WTC11 (cell line): ENCODE results near the gene FBXO41. TPM values are rescaled to one million over a fixed set of nuclear protein-coding genes. Genes with fewer than 3 reads are reported as not detected.
A peak's percentile ranks its signal among the peaks of the same experiment; 100 is the strongest.

Source experiments
- ATAC-seq: fragments of 200-7000 bp; cut with Tn5 transposase; 2 replicates; pipeline ENCODE4 v1.10.0; 2021; ENCODE audit warnings: mild to moderate bottlenecking, moderate library complexity
- CTCF ChIA-PET: fragments of 300-600 bp; sonication (Branson Sonifier 250); formaldehyde crosslinking; loops from one replicate; lab custom pipeline; 2021; ENCODE audit warnings: antibody characterized with exemption; lab: Charles Lee
- POLR2A ChIA-PET: fragments of 350-600 bp; sonication (Branson Sonifier 250); formaldehyde crosslinking; loops from one replicate; lab custom pipeline; 2021; ENCODE audit warnings: antibody characterized with exemption; lab: Charles Lee
- DNase-seq: peaks from one replicate; pipeline ENCODE4 v3.0.0; 2021; ENCODE audit warnings: low spot score
- H3K27ac Mint-ChIP-seq: 2 replicates; pipeline ENCODE4 v1.8.0; 2021; ENCODE audit warnings: mixed read lengths
- H3K27me3 Mint-ChIP-seq: 2 replicates; pipeline ENCODE4 v1.8.0; 2021; ENCODE audit warnings: low read depth, mild to moderate bottlenecking, moderate library complexity, mixed read lengths
- H3K36me3 Mint-ChIP-seq: 2 replicates; pipeline ENCODE4 v1.8.0; 2021; ENCODE audit warnings: mixed read lengths
- H3K4me1 Mint-ChIP-seq: 2 replicates; pipeline ENCODE4 v1.8.0; 2022; ENCODE audit warnings: mixed read lengths
- H3K4me3 Mint-ChIP-seq: 2 replicates; pipeline ENCODE4 v1.8.0; 2021; ENCODE audit warnings: mild to moderate bottlenecking, moderate library complexity, mixed read lengths
- H3K9me3 Mint-ChIP-seq: 2 replicates; pipeline ENCODE4 v1.8.0; 2021; ENCODE audit warnings: mixed read lengths
- E2F1 ChIP-seq: sonication (generic); formaldehyde crosslinking; IDR thresholded peaks from 2 replicates; pipeline ENCODE4 v1.8.0; 2022; ENCODE audit warnings: mild to moderate bottlenecking, missing genetic modification reagents
- FOXK1 ChIP-seq: sonication (generic); formaldehyde crosslinking; IDR thresholded peaks from 2 replicates; pipeline ENCODE4 v1.8.0; 2022; ENCODE audit warnings: mild to moderate bottlenecking, moderate library complexity, missing genetic modification reagents
- JUN ChIP-seq: sonication (generic); formaldehyde crosslinking; IDR thresholded peaks from 2 replicates; pipeline ENCODE4 v1.8.0; 2023; ENCODE audit warnings: mild to moderate bottlenecking, missing genetic modification reagents
- KAT7 ChIP-seq: sonication (generic); formaldehyde crosslinking; IDR thresholded peaks from 2 replicates; pipeline ENCODE4 v1.8.1; 2023; ENCODE audit warnings: missing genetic modification reagents, mild to moderate bottlenecking, borderline replicate concordance
- MYBL2 ChIP-seq: sonication (generic); formaldehyde crosslinking; IDR thresholded peaks from 2 replicates; pipeline ENCODE4 v1.8.1; 2023; ENCODE audit warnings: mild to moderate bottlenecking, moderate library complexity, missing genetic modification reagents
- NR2C2 ChIP-seq: sonication (generic); formaldehyde crosslinking; IDR thresholded peaks from 2 replicates; pipeline ENCODE4 v1.8.0; 2022; ENCODE audit warnings: mild to moderate bottlenecking, missing genetic modification reagents
- RELA ChIP-seq: sonication (generic); formaldehyde crosslinking; IDR thresholded peaks from 2 replicates; pipeline ENCODE4 v1.8.1; 2022; ENCODE audit warnings: missing genetic modification reagents, mild to moderate bottlenecking, borderline replicate concordance
- TEAD4 ChIP-seq: sonication (generic); formaldehyde crosslinking; IDR thresholded peaks from 2 replicates; pipeline ENCODE4 v1.8.0; 2022; ENCODE audit warnings: mild to moderate bottlenecking, missing genetic modification reagents
- ZBTB43 ChIP-seq: sonication (generic); formaldehyde crosslinking; IDR thresholded peaks from 2 replicates; pipeline ENCODE4 v1.8.1; 2023; ENCODE audit warnings: mild to moderate bottlenecking, missing genetic modification reagents
- ZNF219 ChIP-seq: sonication (generic); formaldehyde crosslinking; IDR thresholded peaks from 2 replicates; pipeline ENCODE4 v1.8.0; 2023; ENCODE audit warnings: missing genetic modification reagents, mild to moderate bottlenecking, borderline replicate concordance
- ZNF281 ChIP-seq: sonication (generic); formaldehyde crosslinking; IDR thresholded peaks from 2 replicates; pipeline ENCODE4 v1.8.0; 2023; ENCODE audit warnings: mild to moderate bottlenecking, missing genetic modification reagents
- ZNF416 ChIP-seq: fragments of 250-450 bp; sonication (Bioruptor Pico); IDR thresholded peaks from 2 replicates; pipeline ENCODE4 v1.9.0; 2021; ENCODE audit warnings: mild to moderate bottlenecking, inconsistent platforms
- total RNA-seq: library from RNA; stranded (reverse); gene quantifications from 3 replicates; pipeline ENCODE4 v1.2.3, GENCODE V29; 2021
- TF ChIP-seq, protein P1 (sequence below): sonication (generic); formaldehyde crosslinking; IDR thresholded peaks from 2 replicates; pipeline ENCODE4 v1.8.0; 2022; ENCODE audit warnings: mild to moderate bottlenecking, missing genetic modification reagents
- TF ChIP-seq, protein P2 (sequence below): sonication (generic); formaldehyde crosslinking; IDR thresholded peaks from 2 replicates; pipeline ENCODE4 v1.8.1; 2022; ENCODE audit warnings: missing genetic modification reagents, borderline replicate concordance
- TF ChIP-seq, protein P3 (sequence below): fragments of 250-450 bp; sonication (Bioruptor Pico); IDR thresholded peaks from 2 replicates; pipeline ENCODE4 v1.9.0; 2021; ENCODE audit warnings: moderate library complexity, mild to moderate bottlenecking, inconsistent platforms, borderline replicate concordance
- TF ChIP-seq, protein P4 (sequence below): sonication (generic); formaldehyde crosslinking; IDR thresholded peaks from 2 replicates; pipeline ENCODE4 v1.8.0; 2023; ENCODE audit warnings: missing genetic modification reagents, mild to moderate bottlenecking, borderline replicate concordance

Gene FBXO41
- total RNA-seq, 1 experiment from 2014 or later: 19.2 TPM

DNA sequence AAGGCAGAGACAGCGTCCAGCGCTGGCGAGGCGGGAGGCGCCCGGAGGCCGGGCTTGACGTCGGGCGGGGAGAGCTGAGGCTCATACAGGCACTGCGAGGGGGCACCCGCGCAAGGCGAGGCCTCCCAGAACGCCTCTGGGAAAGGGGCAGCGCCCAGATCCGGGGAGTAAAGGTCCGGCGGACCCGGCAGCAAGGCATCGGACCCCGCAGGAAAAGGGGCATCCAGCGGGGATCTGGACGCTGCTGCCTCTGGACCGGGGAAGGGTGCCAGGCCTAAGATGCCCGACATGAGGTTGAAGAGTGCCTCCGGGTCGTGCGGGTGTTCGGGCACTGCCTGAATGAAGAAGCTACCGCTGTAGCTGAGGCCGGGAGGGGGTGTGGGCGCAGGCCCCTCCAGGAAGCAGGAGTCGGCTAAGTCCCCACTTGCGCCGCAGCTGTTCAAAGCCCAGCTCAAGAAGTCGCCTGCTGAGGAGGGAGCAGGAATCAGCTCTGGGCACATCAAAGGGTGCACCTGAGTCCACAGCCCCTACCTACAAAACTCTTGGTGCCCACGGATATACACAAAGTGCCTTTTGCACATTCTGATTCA lies 8.1 kb upstream of the FBXO41 start:
- Mint-ChIP-seq H3K4me3 (peak overlapping the region; percentile 68), H3K4me1 (peaks cover 2% of the 10 kb centered on the region; the same call in 1 of the 2 replicates), H3K27ac (no peak overlapping the region), H3K9me3 (no peaks in the 10 kb centered on the region), H3K27me3 (peaks cover 99% of the 10 kb centered on the region), H3K36me3 (no peaks in the 10 kb centered on the region)
- ATAC-seq (no peak; the same call in 1 of the 2 replicates), DNase-seq (no peak)
- TF ChIP-seq, protein P1, sequence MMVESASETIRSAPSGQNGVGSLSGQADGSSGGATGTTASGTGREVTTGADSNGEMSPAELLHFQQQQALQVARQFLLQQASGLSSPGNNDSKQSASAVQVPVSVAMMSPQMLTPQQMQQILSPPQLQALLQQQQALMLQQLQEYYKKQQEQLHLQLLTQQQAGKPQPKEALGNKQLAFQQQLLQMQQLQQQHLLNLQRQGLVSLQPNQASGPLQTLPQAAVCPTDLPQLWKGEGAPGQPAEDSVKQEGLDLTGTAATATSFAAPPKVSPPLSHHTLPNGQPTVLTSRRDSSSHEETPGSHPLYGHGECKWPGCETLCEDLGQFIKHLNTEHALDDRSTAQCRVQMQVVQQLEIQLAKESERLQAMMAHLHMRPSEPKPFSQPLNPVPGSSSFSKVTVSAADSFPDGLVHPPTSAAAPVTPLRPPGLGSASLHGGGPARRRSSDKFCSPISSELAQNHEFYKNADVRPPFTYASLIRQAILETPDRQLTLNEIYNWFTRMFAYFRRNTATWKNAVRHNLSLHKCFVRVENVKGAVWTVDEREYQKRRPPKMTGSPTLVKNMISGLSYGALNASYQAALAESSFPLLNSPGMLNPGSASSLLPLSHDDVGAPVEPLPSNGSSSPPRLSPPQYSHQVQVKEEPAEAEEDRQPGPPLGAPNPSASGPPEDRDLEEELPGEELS (CRISPR knock-in tag): no peak
- TF ChIP-seq, protein P2, sequence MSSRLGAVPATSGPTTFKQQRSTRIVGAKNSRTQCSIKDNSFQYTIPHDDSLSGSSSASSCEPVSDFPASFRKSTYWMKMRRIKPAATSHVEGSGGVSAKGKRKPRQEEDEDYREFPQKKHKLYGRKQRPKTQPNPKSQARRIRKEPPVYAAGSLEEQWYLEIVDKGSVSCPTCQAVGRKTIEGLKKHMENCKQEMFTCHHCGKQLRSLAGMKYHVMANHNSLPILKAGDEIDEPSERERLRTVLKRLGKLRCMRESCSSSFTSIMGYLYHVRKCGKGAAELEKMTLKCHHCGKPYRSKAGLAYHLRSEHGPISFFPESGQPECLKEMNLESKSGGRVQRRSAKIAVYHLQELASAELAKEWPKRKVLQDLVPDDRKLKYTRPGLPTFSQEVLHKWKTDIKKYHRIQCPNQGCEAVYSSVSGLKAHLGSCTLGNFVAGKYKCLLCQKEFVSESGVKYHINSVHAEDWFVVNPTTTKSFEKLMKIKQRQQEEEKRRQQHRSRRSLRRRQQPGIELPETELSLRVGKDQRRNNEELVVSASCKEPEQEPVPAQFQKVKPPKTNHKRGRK (CRISPR knock-in tag): no peak
- TF ChIP-seq MYBL2 (CRISPR knock-in tag): no peak
- no peak for TF ChIP-seq JUN (CRISPR knock-in tag)
- TF ChIP-seq RELA (CRISPR knock-in tag): no peak
- no peak for TF ChIP-seq TEAD4 (CRISPR knock-in tag)
- TF ChIP-seq, protein P3, sequence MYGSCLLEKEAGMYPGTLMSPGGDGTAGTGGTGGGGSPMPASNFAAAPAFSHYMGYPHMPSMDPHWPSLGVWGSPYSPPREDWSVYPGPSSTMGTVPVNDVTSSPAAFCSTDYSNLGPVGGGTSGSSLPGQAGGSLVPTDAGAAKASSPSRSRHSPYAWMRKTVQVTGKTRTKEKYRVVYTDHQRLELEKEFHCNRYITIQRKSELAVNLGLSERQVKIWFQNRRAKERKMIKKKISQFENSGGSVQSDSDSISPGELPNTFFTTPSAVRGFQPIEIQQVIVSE (CRISPR knock-in tag): no peak
- TF ChIP-seq ZNF416 (CRISPR knock-in tag): no peak
- no peak for TF ChIP-seq E2F1
- POLR2A ChIA-PET: interaction anchor here (1.4 kb wide), 1 partner anchor 59 kb away, joined by 4 read pairs; the partner anchor contains the start of genes CCT7 and PRADC1
- CTCF ChIA-PET: interaction anchor here (1.0 to 4.4 kb wide), 10 partner anchors 10 to 93 kb away, joined by 3 to 37 read pairs (median 10); partner anchors contain the start of genes ALMS1, CCT7 and PRADC1

- CTCF ChIA-PET: interaction anchor here (1.0 to 4.4 kb wide), 14 partner anchors 9 to 94 kb away, joined by 3 to 37 read pairs (median 4); partner anchors contain the start of genes ALMS1, CCT7, PRADC1 and SMYD5
- no peaks in the 10 kb centered on the region for H3K36me3 Mint-ChIP-seq
- peaks cover 99% of the 10 kb centered on the region for H3K27me3 Mint-ChIP-seq
- peak overlapping the region; percentile 68 for H3K4me3 Mint-ChIP-seq
- no peaks in the 10 kb centered on the region for H3K9me3 Mint-ChIP-seq
- peak; percentile 70 for DNase-seq
- H3K27ac Mint-ChIP-seq: no peak overlapping the region
- peak; percentile 55 for ATAC-seq
- POLR2A ChIA-PET: interaction anchor here (1.4 kb wide), 1 partner anchor 58 kb away, joined by 4 read pairs; the partner anchor contains the start of genes CCT7 and PRADC1
- peaks cover 2% of the 10 kb centered on the region; the same call in 1 of the 2 replicates for H3K4me1 Mint-ChIP-seq
- TF ChIP-seq, protein P4, sequence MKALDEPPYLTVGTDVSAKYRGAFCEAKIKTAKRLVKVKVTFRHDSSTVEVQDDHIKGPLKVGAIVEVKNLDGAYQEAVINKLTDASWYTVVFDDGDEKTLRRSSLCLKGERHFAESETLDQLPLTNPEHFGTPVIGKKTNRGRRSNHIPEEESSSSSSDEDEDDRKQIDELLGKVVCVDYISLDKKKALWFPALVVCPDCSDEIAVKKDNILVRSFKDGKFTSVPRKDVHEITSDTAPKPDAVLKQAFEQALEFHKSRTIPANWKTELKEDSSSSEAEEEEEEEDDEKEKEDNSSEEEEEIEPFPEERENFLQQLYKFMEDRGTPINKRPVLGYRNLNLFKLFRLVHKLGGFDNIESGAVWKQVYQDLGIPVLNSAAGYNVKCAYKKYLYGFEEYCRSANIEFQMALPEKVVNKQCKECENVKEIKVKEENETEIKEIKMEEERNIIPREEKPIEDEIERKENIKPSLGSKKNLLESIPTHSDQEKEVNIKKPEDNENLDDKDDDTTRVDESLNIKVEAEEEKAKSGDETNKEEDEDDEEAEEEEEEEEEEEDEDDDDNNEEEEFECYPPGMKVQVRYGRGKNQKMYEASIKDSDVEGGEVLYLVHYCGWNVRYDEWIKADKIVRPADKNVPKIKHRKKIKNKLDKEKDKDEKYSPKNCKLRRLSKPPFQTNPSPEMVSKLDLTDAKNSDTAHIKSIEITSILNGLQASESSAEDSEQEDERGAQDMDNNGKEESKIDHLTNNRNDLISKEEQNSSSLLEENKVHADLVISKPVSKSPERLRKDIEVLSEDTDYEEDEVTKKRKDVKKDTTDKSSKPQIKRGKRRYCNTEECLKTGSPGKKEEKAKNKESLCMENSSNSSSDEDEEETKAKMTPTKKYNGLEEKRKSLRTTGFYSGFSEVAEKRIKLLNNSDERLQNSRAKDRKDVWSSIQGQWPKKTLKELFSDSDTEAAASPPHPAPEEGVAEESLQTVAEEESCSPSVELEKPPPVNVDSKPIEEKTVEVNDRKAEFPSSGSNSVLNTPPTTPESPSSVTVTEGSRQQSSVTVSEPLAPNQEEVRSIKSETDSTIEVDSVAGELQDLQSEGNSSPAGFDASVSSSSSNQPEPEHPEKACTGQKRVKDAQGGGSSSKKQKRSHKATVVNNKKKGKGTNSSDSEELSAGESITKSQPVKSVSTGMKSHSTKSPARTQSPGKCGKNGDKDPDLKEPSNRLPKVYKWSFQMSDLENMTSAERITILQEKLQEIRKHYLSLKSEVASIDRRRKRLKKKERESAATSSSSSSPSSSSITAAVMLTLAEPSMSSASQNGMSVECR (CRISPR knock-in tag): 0 out of 2 replicates have a peak, but pooled peaks have one; percentile 9
- TF ChIP-seq ZNF219 (CRISPR knock-in tag) (peak; percentile 54; the same call in 1 of the 2 replicates), JUN (CRISPR knock-in tag) (0 out of 2 replicates have a peak, but pooled peaks have one; percentile 67), ZNF281 (CRISPR knock-in tag) (no peak), FOXK1 (CRISPR knock-in tag) (peak; percentile 49; the same call in 1 of the 2 replicates), KAT7 (0 out of 2 replicates have a peak, but pooled peaks have one; percentile 34), ZBTB43 (CRISPR knock-in tag) (0 out of 2 replicates have a peak, but pooled peaks have one; percentile 3), NR2C2 (CRISPR knock-in tag) (no peak)
These were observed 7.4 kb upstream of the FBXO41 start for GRCh38 chr2:73291461-73292315.
